GM19395 (cell line): ENCODE measurements around the gene F11.
"Not testable (repeated sequence)": the region's sequence is repeated elsewhere in the genome, so short reads cannot be mapped to it uniquely, and the experiment has no call there.

Experiments used
- ATAC-seq: cut with Tn5 transposase; IDR thresholded peaks from one replicate; pipeline ENCODE4 v1.9.1; 2021; ENCODE audit warnings: mild to moderate bottlenecking, moderate library complexity; ENCODE audit not compliant: unreplicated experiment

Gene F11

GRCh38 chr4:186249785-186250754 lies 15.9 kb upstream of the F11 start:
- ATAC-seq, result no peak

GRCh38 chr4:186250760-186251159 lies 15.2 kb upstream of the F11 start:
- ATAC-seq, result no peak

- ATAC-seq, result no peak
Observed at GRCh38 chr4:186255122-186255521, 10.9 kb upstream of the F11 start.

- ATAC-seq, result no peak
Observed at GRCh38 chr4:186258216-186258811, 7.7 kb upstream of the F11 start.

- ATAC-seq, result no peak
Observed at GRCh38 chr4:186260117-186260503, 5.9 kb upstream of the F11 start.

- ATAC-seq, result no peak
Observed at GRCh38 chr4:186260504-186261448, 5.2 kb upstream of the F11 start.

GRCh38 chr4:186264660-186265059 lies 1.3 kb upstream of the F11 start:
- ATAC-seq, result no peak

- not testable (repeated sequence) for ATAC-seq
Observed at GRCh38 chr4:186265250-186265649, 739 bp upstream of the F11 start.

GRCh38 chr4:186266729-186267456 lies 904 bp downstream of the F11 start:
- ATAC-seq, result no peak

GRCh38 chr4:186271081-186271678 lies 5.2 kb downstream of the F11 start:
- ATAC-seq, result no peak

- no peak for ATAC-seq
Observed at GRCh38 chr4:186272699-186273391, 6.9 kb downstream of the F11 start.

GRCh38 chr4:186273392-186273789 lies 7.4 kb downstream of the F11 start:
- ATAC-seq, result not testable (repeated sequence)

- no peak for ATAC-seq
Observed at GRCh38 chr4:186283311-186283710, 17.3 kb downstream of the F11 start.

GRCh38 chr4:186285147-186285546 lies 19.2 kb downstream of the F11 start:
- no peak for ATAC-seq

- no peak for ATAC-seq
Observed at GRCh38 chr4:186286581-186286980, 20.6 kb downstream of the F11 start.

- no peak for ATAC-seq
Observed at GRCh38 chr4:186291256-186291890, 25.4 kb downstream of the F11 start.

- ATAC-seq, result no peak
Observed at GRCh38 chr4:186294160-186294559, 28.2 kb downstream of the F11 start.

- no peak for ATAC-seq
Observed at GRCh38 chr4:186296481-186296880, 30.5 kb downstream of the F11 start.
